Choroid plexus epithelial cell (primary cell): ENCODE results near the gene COL18A1.

ENCODE experiments used
- DNase-seq: peaks from one replicate; pipeline ENCODE4 v3.0.0-alpha.2; 2010; ENCODE audit warnings: low read depth
- H3K4me3 ChIP-seq: 2 replicates; pipeline ENCODE4 v1.5.1; 2011; ENCODE audit warnings: low read depth, mild to moderate bottlenecking, control low read depth, low read length, moderate library complexity
- TF ChIP-seq, protein P1 (sequence below): conservative IDR thresholded peaks from 2 replicates; pipeline ENCODE4 v1.5.1; 2011; ENCODE audit warnings: low read depth, mild to moderate bottlenecking, control low read depth, inconsistent platforms, low read length, moderate library complexity

The COL18A1 gene

DNA sequence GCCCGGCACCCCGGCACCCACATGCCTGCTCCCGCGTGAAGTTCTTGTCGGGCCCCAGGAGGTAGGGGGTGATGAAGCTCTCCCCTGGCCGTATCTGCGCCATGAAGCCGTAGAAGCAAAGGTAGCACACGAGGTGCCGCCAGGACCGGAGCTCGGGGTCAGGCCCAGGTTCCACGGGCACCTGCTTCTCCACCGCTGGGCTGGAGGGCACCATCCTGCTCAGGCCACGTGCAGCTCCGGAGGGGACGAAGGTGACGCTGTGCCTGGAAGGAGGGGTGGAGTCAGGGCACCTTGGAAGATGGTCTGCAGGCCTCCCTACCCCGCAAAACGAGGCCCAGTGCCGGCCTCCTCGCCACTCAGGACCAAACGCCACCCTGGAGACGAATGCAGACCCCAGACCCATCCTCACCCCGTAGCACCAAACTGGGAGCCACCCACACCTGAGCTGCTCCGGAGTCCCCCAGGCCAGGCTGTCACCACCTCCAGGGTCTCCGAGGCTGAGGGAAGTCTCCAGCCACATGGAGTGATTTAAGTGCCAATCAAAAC lies 132.9 kb downstream of the COL18A1 start:
- no peak overlapping the region for H3K4me3 ChIP-seq
- TF ChIP-seq, protein P1, sequence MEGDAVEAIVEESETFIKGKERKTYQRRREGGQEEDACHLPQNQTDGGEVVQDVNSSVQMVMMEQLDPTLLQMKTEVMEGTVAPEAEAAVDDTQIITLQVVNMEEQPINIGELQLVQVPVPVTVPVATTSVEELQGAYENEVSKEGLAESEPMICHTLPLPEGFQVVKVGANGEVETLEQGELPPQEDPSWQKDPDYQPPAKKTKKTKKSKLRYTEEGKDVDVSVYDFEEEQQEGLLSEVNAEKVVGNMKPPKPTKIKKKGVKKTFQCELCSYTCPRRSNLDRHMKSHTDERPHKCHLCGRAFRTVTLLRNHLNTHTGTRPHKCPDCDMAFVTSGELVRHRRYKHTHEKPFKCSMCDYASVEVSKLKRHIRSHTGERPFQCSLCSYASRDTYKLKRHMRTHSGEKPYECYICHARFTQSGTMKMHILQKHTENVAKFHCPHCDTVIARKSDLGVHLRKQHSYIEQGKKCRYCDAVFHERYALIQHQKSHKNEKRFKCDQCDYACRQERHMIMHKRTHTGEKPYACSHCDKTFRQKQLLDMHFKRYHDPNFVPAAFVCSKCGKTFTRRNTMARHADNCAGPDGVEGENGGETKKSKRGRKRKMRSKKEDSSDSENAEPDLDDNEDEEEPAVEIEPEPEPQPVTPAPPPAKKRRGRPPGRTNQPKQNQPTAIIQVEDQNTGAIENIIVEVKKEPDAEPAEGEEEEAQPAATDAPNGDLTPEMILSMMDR, result no peak
- no peak for DNase-seq

DNA sequence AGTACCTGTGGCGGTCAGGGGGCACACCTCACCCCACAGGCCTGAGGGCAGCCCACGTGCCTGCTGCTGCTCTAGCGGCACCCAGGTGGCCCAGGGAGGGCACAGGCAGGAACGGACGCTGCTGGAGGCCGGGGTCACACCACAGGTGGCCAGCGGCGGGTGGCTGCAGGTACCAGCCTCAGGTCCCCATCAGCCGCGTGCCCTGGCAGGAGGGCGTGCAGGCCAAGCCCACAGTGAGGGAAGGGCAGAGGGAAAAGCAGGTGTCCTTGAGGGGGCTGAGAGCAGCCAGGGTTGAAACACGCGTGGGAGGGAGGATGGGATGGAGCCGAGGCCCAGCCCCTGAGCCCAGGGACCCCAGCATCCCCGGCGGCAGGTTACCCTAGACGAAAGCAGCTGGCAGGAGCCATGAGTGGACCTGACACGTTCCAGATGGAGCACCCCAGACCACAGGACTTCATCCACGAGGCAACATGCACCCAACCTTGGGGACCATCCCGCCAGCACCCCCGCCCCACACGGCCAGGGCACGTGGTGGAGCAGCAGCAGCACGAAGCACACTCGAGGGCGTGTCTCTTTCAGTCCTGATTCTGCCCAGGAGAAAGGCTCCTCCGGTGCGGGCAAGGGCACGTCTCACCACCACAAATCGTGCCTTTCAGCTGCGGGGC lies 133.5 kb downstream of the COL18A1 start:
- TF ChIP-seq, protein P1, result no peak
- DNase-seq, result no peak
- H3K4me3 ChIP-seq, result no peak overlapping the region

DNA sequence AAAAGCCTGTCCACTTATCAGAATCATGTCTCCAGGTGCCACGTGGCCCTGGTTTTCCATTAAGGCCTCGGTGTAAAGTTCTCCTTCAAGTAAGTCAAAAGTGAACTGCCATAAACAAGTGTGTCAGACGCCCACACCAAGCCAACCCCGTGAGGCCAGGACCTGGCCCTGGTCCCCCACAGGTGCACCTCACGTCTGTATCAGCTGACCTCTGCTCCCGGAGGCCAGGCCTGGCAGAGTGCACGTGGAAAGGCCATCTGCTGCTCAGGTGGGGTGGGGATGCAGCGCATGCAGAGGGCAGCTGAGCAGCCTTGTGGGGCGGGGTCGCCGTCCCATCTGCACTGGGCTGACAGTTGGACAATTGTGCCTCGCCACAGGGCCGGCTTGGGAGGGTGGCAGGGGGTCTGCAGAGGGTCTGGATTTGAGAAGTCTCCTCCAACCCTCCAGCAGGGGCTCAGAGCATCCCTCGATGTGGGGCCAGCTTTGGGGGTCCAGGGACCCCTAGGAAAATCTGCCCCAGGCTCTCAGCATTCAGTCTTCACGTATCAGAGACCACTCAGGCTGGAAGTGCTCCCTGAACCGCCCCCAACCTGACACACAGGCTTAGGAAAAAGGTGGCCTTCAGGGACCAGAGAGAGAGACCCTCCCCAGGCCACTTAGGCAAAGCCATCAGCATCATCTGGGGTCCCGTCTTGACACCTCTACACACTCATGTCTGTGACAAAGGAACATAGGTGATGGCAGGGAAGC lies 134.3 kb downstream of the COL18A1 start:
- DNase-seq, result no peak
- TF ChIP-seq, protein P1, result no peak
- H3K4me3 ChIP-seq, result no peak overlapping the region

DNA sequence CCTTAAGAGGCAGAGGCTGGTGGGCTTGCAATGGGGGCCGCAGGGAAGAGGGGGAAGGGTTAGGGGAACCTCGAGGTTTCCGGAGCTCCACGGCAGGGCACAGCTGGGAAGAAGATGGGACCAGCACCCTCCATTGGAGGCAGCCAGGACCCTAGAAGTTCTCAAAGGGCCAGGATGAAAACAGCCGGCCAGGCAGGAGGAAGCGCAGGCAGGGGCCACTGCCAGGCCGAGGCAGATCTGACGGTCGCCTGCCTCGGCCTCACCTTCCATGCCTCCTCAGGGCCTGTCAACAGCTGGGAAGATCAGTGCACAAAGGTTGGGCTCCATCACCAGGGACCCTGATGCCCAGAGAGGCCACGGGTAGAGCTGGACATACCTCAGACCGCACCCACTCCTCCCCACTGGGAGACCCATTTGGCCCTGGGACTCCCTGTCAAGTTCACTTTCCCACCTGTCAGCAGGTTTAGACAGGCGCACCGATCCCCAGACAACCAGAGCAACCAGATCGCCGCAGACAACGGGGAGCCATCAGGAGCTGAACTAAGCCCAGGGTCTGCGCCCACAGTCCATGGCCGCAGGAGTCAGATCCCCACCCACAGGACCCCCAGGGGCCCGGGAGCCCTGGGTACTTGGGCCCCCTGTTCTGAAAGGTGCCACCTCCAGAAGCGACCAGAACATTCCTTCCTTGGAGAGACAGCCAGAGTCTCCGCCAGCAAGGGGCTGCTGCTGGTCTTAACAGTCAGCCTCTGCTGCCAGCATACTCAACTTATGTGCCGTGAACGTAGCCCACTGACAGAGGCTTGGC lies 135.0 kb downstream of the COL18A1 start:
- H3K4me3 ChIP-seq, result no peak overlapping the region
- no peak for DNase-seq
- TF ChIP-seq, protein P1, result no peak

DNA sequence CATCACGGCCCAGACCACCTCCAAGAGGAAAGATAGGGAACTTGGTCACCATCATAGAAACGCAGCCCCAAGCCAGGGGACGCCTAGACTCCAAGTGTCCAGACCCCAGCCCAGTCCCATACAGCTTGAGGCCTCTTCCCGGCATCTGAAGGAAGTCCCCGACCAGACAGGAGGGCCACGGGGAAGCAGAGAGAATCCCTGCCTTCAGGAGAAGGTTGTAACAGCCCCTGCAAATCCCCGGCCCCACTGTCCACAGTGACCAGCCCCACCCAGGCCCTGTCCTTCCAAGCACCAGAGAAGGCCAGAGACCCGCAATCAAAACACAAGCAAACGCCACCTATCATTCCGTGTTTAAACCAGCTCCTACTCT lies 135.6 kb downstream of the COL18A1 start:
- TF ChIP-seq, protein P1, result no peak
- no peak overlapping the region for H3K4me3 ChIP-seq
- no peak for DNase-seq

DNA sequence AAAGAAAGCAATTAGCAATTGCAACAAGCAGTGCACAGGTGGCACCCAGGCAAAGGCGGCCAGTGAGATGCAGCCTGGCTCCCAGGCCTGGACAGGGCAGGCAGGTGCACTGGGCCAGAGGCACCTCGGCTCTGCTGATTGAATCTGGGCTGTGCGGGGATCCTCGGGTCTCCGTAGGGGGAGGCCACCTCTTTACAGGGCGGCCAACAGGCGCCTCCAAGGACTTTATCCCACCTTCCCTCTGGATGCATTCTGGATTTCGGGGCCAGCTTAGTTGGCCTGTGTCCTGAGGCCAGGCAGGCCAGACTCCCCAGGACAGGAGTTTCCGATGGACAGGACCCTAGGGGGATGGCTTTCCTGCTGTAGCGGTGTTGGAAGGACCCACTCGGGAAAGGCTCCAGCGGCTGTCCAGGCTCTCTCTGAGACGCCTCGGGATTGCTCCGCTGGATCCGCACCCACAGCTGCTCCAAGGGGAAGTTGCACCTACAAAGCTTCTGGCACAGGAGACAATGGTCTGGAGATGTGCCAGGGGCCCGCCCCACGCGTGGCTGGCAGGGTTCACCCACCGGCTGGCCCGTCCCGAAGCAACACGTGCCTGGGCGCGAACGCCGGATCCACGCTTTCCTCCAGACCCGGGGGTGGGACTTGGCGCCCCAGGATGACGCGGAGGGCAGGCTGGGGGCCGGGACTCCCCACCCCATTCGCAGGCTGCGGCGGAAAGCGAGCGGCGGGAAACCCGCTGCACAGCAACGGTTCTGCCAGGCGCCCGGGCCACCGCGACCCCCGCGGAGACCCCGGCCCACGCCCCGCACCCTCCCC lies 136.5 kb downstream of the COL18A1 start:
- H3K4me3 ChIP-seq, result peak overlapping the region; percentile 63
- TF ChIP-seq, protein P1, result no peak
- DNase-seq, result peak; percentile 47
